ENCODE measurements around the gene KCNMB2.

DNA sequence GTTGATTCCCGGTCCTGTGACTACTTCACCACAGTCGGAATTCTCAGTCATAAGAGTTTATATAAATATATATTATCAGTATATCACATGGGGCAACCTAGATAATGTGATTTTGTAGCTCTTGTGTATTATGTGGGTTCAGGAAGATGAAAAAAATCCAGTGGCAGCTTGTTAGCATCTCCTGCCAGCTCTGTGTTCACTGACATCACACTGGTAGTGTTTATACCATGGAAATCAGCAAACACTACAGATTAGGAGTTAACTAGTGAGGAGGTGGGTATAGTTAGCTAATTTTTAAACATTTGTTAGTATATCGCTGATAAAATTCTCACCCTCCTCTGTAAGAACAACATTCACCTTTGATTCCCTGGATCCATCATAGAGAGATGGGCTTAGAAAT, 44.5 kb upstream of the KCNMB2 start:
- TF ChIP-seq CTCF (conservative IDR thresholded peaks at IDR 0.05; ENCODE audit: low read depth, low read length) (no peak), EZH2 (IDR thresholded peaks at IDR 0.05; ENCODE audit: borderline replicate concordance, low read depth, low read length, poor library complexity, severe bottlenecking) (no peak)
